LoVo (cell line): ENCODE data around the gene IL5.
A peak's percentile ranks its signal among the peaks of the same experiment; 100 is the strongest.
"Not testable (repeated sequence)": the region's sequence is repeated elsewhere in the genome, so short reads cannot be mapped to it uniquely, and the experiment has no call there.

Experiments used
- DNase-seq: peaks from one replicate; pipeline ENCODE4 v3.0.0-alpha.2; 2016; ENCODE audit warnings: low spot score

The IL5 gene

DNA sequence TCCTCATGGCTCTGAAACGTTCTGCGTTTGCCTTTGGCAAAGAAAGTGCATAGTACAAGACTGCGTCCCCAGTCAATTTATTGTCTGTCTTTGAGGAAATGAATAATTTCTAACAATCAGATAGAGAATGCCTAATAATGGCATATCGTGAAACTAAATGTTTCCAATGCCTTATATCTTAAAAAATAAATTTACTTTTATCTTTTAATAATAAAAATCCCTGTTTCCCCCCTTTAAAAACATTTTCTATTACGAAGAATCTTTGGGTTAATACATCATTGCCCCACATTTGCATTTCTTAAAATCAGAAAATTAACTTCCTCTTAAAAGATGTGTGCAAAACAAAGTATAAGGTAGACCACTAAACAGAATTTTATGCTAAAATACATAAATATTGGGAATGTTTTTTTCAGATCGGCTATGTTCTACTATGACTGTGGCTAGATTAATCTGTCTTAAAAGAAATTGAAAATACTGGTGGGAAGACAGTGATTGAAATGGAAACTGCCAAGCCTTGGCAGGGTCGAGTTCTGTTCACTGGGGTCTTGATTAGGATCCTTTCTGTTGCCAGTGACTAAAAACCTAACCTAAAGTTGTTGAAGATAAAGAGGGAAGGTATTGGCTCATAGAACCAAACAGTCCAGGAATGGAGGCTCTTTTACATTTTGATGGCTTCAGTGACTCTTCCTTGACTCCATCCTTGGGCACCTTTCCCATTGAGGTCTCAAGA is at the start of gene IL5:
IL5 (minus strand) TSS at position 51 of the 730 bp plus-strand sequence; CDS start at position 7, 44 bp downstream.
- DNase-seq: no peak

DNA sequence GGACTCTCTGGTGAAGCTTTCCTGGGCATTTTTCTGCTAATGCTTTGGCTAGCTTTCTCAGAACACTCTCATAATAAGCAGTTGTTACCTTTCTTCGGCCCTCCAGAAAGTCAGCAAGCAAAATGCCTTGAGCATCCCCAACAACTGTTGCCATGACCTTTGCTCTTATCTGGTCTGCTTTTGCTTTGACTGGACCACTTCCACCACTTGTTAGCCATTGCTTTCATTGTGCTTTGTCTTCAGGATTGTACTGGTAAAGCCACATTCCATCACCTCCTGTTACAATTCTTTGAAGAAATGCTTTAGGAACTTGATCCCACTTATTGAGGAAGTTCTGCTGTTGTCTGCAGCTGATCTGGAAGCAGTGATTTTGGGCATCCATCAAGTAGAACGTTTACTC is 49.2 kb upstream of the IL5 start:
- DNase-seq: no peak

DNA sequence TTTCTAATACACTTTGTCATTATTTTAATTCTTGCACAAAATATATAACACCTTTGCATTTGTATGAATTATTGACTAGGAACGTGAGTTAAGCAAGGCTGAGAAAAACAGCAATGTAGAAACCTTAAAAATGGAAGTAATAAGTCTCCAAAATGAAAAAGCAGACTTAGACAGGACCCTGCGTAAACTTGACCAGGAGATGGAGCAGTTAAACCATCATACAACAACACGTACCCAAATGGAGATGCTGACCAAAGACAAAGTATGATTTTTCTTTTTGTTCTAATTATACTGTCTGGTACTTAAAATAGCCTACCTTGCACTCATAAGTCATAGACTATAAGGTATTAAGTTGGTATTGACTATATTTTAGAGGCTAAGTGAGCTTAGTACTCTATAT is 47.8 kb upstream of the IL5 start:
- DNase-seq: no peak

DNA sequence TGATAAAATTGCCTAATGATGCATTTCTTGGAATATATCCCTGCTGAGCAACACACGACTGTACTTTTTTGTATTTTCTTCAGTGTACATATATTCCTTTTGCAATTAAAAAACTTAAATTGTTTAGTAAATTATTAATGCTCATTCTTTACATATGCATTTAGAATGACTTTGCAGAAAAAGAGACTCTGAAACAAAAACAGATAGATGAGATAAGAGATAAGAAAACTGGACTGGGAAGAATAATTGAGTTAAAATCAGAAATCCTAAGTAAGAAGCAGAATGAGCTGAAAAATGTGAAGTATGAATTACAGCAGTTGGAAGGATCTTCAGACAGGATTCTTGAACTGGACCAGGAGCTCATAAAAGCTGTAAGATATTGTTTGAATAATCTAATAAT is 46.1 kb upstream of the IL5 start:
- no peak for DNase-seq

DNA sequence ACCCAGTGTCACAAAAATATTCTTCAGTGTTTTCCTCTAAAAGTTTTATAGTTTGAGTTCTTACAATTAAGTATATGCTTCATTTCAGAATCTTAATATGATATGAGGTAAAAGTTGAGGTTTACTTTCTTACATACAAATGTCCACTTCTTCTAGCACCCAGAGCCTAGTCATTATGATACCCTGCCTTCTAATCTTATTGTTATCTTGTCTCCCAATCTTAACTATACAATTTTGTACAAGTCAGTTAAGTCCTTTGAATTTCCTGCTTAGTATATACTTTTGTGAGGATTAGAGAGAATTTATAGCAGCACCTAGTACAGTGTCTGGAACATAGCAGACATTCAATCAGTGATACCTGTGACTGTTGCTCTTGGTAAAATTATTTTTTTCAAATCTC is 42.7 kb upstream of the IL5 start:
- DNase-seq: no peak

DNA sequence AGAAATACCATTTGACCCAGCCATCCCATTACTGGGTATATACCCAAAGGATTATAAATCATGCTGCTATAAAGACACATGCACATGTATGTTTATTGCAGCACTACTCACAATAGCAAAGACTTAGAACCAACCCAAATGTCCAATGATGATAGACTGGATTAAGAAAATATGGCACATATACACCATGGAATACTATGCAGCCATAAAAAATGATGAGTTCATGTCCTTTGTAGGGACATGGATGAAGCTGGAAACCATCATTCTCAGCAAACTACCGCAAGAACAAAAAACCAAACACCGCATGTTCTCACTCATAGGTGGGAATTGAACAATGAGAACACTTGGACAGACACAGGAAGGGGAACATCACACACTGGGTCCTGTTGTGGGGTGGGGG is 41.2 kb upstream of the IL5 start:
- not testable (repeated sequence) for DNase-seq

DNA sequence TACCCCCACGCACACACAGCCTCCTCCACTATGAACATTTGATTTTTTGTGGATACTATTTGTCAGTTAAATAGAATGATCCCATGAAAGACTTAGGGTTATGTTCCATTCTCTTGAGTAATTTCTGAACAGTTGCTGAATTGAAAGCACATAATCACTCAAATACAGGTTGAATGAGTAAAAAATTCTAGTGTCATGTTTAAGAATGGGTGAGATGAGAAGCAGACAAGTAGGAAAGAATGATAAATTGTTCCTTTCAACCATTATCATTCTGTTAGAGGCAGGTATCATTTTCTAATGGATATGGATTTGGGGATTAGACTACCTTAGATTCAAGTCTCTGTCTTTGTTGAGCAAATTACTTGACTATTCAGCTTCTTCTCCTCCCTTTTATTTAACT is 32.8 kb upstream of the IL5 start:
- no peak for DNase-seq

DNA sequence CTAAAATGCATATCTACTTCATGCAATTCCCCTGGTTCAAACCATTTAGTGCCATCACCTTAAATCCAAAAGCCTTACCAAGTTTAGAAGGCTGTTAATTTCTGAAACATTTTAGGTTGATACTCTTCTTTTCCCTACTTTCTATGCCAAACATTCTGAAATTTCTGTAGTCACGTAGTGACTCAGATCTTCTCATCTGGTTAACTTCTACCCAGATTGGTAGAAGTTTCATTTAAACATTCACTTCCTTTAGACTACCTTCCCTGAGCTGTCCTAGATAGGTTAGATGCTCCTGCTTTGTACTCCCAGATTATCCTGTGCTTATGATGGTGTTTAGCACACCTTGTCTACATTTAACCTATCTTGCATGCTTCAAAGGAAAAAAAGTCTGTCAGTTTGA is 23.3 kb upstream of the IL5 start:
- no peak for DNase-seq

DNA sequence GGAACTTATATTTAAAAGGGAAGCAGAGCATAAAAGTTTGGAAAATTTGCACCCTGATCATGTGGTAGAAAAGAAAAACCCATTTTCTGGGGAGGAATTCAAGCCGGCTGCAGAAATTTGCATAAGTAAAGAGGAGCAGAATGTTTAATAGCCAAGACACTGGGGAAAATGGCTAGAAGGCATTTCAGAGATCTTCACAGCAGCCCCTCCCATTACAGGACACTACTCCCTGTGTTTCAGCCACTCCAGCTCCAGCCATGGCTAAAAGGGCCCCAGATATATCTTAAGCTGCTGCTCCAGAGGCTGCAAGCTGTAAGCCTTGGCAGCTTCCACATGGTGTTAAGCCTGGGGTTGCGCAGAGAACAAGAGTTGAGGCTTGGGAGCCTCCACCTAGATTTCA is 21.2 kb upstream of the IL5 start:
- DNase-seq: not testable (repeated sequence)

DNA sequence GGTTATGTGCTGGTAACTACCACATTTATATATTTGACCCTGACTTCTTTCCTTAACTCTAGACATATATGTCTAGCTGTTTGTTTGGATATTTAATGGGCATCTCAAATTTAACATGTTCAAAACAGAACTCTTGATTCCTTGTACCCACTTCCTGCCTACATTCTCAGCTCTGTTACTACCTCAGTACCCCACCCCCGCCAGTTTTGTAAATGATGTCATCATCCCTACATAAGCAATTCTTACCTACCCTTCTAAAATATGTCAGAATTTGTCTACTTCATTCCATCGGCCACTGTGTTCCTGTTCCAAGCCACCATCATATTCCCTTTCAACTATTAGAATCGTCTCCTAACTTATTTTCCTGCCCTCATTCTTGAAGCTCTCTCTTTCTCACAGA is 18.3 kb upstream of the IL5 start:
- no peak for DNase-seq

DNA sequence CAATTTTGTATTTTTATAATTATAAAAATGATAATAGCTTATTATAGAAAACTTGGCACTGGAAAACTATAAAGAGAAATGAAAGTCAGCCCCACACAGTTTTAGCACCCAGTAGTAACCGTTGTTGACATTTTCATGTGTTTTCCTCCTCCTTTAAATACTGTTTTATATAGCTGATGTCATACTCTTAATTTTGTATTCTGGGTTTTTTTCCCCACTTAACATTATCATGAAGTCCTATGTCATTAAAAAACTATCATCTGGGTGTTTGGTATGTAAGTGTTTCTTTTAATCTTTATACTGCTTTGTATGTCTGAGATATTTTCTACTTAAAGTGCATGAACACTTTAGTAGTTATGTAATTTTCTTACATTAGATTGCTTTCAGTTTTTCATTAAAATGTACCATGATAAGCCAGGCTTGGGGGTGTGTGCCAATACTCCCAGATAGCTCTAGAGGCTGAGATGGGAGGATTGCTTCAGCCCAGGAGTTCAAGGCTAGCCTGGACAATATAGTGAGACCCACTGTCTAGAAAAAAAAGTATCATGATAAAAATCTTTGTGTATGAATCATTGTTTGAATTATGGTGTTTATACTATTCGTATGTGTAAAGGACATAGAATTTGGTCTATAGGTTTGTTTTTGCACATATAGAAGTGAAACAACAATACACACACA is 16.2 kb upstream of the IL5 start:
- no peak for DNase-seq

DNA sequence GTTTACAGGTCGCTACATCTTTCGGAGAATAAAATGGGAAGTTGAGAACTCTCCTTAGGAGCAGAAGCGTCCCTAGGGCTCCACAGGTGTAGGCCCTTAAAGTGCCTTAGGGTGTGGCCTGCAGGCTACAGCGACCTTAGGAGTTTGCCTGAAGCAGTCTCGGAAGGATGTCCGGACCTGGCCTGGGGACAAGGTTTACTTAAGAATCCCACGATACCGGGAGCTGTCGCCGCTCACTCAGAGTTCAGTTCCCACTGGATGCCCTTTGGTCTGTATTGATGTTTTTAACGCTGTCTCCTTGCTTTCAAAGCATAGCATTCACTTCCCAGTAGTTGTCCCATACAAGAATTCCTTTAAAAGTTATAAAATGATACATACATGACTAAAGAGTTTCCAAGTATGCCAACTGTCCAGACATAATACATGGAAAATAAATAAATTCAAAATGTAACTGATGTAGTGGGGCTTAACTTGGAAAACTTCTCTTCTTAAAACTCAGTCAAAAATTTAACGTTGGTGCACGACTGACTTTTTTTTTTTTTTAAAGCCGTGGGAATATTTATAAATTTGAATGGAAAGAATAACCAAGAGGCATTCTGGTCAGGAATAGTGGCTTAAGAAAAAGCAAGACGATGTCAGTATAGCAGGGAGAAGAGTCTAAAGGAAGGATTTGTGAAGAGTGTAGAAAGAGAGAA is 14.3 kb upstream of the IL5 start:
- DNase-seq: peak; percentile 82

DNA sequence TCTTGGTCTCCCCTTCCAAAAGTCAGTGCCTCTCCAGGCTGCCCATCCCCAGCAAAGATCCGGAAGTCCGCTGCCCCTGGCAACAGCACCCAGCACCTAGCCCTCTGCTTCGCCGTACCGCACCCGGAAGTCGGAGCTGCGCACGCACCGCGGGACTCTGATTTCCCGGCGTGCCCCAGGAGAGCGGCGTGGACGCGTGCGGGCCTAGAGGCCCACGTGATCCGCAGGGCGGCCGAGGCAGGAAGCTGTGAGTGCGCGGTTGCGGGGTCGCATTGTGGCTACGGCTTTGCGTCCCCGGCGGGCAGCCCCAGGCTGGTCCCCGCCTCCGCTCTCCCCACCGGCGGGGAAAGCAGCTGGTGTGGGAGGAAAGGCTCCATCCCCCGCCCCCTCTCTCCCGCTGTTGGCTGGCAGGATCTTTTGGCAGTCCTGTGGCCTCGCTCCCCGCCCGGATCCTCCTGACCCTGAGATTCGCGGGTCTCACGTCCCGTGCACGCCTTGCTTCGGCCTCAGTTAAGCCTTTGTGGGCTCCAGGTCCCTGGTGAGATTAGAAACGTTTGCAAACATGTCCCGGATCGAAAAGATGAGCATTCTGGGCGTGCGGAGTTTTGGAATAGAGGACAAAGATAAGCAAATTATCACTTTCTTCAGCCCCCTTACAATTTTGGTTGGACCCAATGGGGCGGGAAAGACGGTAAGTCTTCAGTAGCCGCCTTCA is 13.6 kb upstream of the IL5 start, which contains the start of gene RAD50:
RAD50 (plus strand) TSS at position 215 of the 715 bp plus-strand sequence; CDS start at position 563, 348 bp downstream.
- DNase-seq: peak; percentile 98

DNA sequence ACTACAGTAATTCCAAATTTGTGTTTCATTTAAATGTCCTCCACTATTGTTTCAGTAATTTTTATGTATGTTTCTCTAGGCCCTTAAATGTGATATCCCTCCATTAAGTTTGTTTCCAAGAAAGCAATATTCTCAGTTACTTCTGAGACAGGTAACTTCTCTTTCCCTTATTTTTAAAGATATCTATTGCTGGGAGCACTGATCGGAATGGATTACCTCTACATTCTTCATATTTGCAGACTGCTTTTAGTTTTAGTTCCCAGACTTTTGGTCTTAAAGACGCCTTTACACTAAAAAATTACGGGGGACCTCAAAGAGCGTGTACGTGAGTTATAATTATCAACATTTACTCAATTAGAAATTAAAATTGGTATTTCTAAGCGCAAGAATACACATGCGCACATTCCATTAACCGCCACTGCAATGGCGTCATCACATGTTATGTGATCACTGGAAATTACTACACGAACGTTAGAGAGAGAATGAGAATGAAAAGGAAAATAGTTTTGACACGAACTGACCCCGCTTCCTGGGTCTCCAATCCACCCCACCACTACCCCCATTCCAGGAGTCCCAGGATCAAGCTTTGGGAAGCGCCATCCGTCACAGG is 12.9 kb upstream of the IL5 start:
- DNase-seq: no peak

DNA sequence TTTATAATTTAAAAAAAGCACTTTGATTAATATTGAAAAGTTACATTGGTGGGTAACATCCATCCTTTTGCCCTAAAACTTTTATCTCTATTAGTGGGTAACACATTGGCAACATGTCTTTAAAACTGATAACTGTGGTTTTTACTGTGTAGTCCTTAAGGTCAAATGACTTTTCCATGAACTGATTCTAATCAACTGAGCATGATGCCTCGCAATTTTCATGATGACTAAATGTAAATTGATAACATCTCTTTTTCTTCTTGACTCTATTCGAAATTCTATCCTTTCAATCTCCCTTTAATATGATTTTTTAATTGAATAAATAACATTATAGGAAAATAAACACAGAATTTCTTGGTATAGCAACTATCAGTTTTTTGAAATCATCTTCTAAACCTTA is 6.3 kb upstream of the IL5 start:
- DNase-seq: no peak

DNA sequence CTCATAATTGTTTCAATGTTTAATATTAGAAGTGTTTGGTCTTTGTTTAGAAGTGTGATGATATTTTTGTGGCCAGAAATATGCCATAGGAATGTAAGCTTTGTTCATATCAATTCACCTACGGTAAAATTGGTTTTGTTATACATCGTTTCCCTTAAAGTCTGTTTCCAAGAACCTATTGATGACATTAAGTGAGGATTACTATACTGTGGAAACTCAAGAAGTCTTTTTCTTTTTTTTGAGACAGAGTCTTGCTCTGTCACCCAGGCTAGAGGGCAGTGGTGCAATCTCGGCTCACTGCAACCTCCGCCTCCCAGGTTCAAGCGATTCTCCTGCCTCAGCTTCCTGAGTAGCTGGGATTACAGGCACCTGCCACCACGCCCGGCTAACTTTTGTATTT is 5.5 kb upstream of the IL5 start:
- DNase-seq: not testable (repeated sequence)

DNA sequence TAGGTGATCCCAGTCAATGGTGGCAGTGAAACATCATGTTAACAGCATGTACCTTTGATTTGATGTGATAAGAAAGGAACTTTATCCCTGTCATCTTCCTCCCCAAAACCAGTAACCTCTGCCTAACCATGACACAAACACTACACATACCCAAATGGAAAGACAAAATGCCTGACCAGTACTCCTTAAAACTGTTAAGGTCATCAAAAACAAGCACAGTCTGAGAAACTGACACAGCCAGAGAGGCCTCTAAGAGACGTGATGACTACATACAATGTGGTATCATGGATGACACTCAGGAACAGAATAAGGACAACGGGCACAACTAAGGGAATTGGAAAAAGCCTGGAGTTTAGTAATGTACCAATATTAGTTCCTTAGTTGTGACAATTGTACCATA is 3.9 kb upstream of the IL5 start:
- no peak for DNase-seq

DNA sequence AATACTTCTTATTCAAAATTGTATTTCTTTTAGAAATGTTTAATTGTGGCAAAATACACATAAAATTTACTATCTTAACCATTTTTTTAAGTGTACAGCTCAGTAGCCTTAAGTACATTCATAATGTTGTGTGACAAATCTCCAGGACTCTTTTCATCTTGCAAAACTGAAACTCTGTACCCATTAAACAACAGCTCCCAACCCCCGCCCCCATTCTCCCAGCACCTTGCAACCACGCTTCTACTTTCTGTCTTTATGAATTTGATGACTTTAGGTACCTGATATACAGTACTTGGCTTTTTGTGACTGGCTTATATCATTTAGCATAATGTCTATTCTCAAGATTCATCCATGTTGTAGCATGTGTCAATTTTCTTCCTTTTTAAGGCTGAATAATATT is 2.8 kb upstream of the IL5 start:
- no peak for DNase-seq

DNA sequence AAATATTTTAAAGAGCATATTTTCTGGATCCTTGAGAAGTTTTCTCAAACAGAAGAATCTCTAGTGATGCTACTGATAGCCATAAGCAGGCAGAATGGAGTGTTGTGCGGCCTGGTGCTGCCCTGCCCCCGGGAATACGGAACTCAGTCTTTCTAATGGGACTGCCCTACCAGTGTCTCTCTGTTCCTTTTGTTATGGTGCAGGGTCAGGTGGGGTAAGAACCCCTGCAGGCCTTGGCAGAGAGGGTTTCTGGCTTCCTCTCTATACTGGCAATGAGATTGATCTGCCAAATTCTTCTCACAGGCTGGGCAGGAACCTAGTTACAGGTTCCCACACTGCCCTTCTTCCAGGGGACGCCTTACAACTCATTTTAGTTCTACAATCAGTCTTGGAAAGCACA is 2.6 kb downstream of the IL5 start:
- DNase-seq: no peak

DNA sequence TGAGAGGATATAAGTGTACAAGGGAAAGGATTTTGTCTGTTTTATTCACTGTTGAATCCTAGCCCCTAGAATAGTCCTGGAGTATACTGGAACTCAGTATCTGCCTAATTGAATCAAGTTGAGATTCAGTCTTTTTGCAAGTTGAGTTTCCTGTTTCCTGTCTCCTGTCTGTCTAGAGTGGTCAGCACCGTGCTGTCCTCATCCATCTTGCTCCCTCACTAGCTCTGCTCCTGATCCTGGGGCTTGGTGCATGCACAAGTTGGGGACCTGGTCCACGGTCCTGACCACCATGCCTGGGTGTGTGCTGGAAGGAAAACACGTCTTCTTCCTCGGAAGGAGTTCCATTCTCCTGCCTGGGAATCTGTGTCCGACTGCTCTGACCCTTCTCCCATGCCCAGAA is 3.2 kb downstream of the IL5 start:
- no peak for DNase-seq

DNA sequence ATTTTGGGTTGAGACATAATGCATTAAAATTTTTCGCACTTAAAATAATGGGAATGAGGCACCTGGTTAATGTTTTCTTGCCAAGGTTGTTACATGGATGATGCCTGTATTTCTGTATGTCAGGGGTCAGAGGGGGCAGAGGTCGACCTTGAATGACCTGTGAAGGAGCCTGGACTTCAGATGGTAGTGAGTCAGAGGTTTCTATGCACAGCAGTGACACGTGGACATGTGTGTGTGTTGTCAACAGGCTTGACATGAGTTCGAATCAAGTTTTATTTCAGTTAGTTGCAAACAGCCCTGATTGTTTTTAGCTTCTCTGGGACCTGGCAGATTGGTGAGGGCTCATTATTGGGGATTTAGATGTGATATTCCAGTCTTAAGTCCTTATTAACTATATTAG is 3.6 kb downstream of the IL5 start:
- DNase-seq: no peak

DNA sequence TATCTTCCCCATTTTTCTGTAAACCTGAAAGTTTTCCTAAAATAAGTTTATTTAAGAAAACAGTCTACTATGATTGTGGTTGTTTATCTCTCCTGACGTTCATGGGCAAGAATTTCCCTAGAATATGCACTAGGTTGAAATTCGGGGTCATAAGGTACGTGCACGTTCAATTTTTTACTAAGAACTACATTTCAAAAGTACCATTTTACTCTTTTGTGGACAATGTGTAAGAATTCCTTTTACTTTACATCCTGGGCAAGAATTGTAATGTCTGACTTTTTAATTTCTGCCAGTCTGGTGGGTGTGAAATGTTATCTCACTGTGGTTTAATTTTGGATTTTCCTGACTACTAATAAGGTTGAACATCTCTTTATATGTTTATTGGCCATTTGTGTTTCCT is 12.4 kb downstream of the IL5 start:
- DNase-seq: no peak
